GM21723 (cell line): Measurements from ENCODE around the gene RPTOR.

ENCODE experiments used
- ATAC-seq: cut with Tn5 transposase; IDR thresholded peaks from one replicate; pipeline ENCODE4 v1.9.1; 2021; ENCODE audit warnings: mild to moderate bottlenecking, moderate library complexity; ENCODE audit not compliant: unreplicated experiment

RPTOR gene

GRCh38 chr17:80931421-80932265 is 387.0 kb downstream of the RPTOR start:
- no peak for ATAC-seq

- ATAC-seq, result no peak
These were observed 390.9 kb downstream of the RPTOR start for GRCh38 chr17:80935526-80935925.

DNA sequence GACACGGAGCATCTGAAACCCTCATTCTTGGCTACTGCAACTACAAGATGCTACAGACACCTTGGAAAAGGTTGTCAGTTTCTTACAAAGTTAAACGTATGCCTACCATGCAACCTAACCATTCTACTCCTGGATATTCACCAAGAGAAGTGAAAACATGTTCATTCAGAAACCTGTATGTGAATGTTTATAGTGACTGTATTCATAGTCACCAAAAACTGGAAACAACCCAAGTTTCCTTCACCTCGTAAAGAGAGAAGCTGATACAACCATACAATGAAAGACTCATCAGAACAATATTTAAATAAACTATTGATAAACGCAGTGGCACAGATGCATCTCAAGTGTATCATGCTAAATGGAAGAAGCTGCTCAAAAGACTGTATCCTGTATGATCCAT is 391.6 kb downstream of the RPTOR start:
- ATAC-seq, result no peak

GRCh38 chr17:80936723-80937122 is 392.1 kb downstream of the RPTOR start:
- ATAC-seq, result no peak

DNA sequence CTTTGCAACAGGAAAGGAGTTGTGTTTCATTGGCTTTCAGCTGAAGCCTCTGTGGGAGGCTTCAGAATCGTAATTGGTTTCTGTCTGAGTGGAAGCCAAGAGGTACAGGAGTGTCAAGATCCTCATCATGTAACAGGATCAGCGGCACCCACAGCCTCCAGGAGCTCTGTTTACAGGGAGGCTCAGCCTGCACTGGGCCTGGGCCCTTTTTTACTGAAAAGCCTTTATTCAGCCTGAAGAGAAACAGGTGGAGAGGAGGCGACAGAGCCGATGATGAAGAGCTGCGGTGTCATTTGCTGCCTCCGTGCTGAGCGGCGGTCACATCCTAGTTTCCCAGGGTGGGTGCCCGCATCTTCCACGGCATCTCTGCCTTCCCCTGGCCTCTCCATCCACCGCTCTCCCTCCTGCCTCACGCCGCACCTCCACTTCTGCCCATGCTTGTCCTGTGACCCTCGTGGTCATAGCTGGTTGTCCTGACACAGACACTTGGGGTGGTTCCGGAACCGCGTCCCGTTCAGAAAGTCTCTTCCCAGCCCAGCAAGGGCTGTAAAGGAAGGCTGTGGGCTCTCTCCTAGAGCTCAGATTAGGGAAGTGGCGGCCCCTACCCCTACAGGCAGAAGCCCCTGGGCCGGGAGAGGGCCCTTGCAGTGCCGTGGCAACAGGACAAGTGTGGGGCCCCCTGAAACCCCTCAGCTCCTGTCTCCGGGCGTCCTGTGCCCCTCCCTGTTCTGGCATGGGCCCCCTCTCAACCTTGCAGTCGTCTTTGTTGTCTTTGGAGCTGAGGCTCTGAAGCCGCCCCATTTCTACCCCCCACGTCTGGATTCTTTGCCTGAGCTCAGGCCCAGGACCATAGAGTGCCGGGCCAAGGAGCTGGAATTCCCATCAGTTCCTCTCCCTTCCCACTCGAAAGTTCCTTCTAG is 393.1 kb downstream of the RPTOR start:
- no peak for ATAC-seq

DNA sequence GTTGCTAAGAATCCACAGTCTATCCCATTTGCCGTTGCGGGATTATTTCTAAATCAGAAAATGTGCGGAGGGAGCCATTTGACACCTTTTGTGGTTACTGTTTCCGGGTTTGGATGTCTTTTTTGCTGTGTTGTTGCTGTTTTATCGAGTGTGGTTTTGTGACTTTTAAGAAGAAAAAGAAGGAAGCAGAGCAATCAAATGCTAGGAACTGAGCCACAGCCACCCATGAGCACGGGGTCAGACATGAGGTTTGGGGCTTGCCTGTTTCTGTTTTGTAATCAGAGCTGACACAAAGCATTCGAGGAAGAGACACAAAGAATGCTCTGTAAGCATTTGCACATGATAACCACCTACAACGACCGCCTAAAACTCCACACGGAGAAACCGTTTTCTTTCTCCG is 393.9 kb downstream of the RPTOR start:
- no peak for ATAC-seq

DNA sequence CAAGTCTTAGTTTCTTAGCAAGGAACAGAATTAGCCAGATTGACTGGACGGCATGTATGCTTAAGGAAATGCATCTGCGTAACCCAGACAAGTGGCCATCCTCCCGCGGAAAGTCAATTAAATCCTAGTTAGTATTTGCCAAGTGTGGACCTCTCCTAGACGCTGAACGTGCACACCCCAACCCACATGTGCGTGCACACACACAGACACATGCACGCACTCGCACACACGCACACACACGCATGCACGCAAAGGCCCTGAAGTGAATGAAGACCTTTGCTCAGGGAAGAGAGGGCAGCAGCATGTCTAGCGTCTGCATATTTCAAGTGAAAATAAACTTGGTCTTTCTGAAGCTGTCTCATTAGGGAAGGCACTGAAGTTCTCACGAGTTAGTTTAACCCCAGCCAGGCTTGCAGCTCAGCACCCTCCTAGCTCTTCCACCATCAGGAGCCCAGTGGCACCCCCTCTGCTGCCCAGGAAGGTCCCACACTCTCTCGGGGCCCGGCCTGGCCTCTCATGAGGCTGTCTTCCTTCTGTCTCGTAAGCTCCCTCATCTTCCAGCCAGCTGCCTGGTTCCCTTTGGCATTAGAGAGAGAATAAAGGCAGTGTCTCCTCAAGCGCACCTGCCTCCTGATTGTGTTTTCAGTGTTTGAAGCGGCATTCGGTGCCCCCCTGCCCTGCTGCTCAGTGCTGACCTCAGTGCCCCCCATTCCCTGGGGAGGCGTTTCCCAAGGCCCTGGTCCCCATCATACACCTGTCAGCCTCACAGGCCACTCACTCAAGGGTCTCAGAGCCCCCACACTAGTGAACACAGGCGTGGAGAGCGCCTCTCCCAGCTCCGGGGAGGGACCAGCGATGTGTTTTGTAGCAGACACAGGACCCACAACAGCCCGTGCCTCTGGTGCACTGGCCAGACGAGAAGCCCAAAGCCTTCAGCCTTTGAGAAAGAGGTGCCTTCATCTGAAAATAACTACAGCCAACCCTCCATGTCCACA is 394.8 kb downstream of the RPTOR start:
- no peak for ATAC-seq

- ATAC-seq, result no peak
These were observed 395.8 kb downstream of the RPTOR start for GRCh38 chr17:80940171-80941123.

- ATAC-seq, result no peak
These were observed 396.5 kb downstream of the RPTOR start for GRCh38 chr17:80941171-80941570.

- no peak for ATAC-seq
These were observed 397.2 kb downstream of the RPTOR start for GRCh38 chr17:80941743-80942422.

GRCh38 chr17:80942423-80943345 is 398.0 kb downstream of the RPTOR start:
- no peak for ATAC-seq

DNA sequence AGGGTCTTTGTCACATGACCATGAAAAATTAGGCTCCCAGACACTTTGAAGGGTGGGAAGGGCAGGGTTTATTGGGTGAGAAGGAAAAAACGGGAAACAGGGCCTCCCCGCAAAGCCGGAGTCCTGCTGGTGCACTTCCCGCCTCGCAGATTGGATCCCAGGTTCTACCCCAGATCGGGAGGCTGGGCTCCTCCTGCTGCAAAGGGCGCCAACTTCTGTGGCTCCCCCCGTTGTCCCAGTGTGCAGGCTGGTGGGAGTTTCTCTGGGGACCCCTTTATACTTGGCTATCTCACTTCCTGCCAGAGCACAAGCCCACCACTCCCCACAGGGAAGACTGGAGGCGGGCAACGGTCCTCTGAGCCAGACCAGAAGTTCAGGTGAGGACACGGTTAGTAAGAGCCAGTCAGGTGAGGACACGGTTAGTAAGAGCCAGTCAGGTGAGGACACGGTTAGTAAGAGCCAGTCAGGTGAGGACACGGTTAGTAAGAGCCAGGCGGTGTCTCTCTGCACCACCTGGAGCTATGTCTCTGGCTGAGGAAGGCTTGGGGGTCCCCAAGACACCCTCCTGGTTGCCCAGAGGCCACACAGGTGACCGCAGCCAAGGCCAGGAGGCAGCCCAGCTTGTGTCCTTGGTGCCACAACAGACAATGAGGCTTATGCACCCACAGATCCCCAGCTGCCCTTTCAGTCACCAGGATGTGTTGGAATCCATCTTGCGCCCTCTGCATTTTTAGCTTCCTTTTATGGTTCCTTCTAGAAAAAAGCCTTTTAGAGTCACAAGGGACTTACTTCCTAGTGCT is 398.9 kb downstream of the RPTOR start:
- ATAC-seq, result no peak

DNA sequence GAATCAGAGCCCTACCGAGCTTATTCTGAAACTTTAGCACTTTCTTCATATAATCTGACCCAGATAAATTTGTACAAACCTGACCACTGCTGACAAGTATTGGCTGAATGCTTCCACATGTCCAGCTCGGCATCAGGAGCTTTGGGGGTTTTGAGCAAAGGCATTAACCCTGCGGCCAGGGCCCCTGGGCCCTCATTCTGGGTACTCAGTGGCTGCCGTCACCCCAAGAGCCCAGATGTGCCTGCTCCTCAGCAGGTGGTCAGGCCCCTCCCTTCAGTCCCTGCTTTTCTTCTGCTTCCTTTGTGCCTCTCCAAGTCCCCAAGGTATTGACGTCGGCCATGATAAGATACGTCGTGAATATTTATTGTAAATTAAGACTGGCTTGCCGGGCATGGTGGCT is 399.7 kb downstream of the RPTOR start:
- ATAC-seq, result no peak

- no peak for ATAC-seq
These were observed 401.1 kb downstream of the RPTOR start for GRCh38 chr17:80945736-80946135.

DNA sequence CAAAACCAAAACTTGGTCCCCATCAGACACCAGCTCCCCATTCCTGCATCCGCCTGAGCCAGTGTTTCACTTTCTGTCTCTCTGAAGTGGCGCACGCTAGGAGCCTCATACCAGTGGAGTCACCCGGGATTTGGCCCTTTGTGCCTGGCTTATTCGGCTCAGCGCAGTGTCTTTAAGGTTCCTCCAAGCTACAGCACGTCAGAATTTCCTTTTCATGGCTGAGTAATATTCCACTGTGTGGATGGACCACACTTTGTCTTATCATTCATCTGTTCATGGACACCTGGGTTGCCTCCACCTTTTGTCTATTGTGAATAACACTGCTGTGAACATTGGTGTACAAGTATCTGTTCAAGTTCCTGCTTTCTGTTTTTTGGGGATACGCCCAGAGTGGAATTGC is 401.8 kb downstream of the RPTOR start:
- ATAC-seq, result no peak

- ATAC-seq, result no peak
These were observed 402.7 kb downstream of the RPTOR start for GRCh38 chr17:80947200-80947940.
